GM12872 (cell line): ENCODE data around the gene CEP41.

Experiments used
- TF ChIP-seq, protein P1 (sequence below): IDR thresholded peaks from 3 replicates; pipeline ENCODE4 v1.5.1; 2011; ENCODE audit warnings: low read depth, mild to moderate bottlenecking, low read length, moderate library complexity; ENCODE audit not compliant: insufficient read depth

CEP41 gene

DNA sequence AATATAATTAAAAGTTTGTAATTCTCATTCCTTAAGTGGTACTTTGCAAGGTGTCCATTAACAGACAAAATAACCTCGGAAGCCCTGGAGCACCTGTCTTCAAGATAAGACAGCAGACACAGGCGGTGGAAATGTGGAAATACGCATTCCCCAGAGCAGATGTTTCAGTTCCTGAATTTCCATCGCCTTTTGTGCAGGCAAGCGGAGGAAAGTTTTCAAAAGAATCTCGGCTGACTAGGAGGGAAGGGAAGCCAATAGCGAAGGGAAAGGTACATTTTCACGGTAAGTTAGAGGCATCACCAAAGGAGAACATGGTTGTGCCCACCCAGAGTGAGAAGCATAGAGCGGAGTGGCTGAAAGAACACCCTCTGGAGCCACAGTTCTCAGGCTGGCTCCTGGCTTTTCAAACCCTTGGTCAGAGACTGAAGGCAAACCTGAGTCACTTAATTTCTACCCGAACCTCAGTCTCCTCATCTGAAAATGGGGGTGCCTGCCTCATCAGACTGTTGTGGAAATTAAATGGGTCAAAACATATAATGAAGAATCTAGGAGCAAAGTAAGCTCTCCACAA, 46.9 kb downstream of the CEP41 start:
- TF ChIP-seq, protein P1, sequence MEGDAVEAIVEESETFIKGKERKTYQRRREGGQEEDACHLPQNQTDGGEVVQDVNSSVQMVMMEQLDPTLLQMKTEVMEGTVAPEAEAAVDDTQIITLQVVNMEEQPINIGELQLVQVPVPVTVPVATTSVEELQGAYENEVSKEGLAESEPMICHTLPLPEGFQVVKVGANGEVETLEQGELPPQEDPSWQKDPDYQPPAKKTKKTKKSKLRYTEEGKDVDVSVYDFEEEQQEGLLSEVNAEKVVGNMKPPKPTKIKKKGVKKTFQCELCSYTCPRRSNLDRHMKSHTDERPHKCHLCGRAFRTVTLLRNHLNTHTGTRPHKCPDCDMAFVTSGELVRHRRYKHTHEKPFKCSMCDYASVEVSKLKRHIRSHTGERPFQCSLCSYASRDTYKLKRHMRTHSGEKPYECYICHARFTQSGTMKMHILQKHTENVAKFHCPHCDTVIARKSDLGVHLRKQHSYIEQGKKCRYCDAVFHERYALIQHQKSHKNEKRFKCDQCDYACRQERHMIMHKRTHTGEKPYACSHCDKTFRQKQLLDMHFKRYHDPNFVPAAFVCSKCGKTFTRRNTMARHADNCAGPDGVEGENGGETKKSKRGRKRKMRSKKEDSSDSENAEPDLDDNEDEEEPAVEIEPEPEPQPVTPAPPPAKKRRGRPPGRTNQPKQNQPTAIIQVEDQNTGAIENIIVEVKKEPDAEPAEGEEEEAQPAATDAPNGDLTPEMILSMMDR = no peak

DNA sequence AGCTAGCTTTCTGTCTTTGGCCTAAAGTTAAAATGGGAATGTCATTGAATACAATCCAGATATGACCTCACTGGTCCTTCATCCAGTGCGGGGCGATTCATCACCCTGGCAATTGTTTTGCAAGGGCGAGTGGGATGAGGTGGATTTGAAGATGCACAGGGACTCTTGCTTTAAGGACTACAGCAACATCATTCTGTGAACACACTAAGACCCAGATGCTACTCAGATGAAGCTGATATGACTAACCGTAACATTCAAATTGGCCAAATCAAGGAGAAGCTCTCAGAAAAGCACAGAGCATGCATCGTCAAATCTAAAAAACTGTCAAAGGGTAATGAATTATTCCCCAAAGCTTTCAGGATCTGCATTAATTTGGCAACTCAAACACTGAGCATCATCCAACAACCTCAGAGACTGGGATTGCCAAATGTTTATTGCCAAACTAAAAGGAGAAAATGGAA, 47.7 kb downstream of the CEP41 start:
- TF ChIP-seq, protein P1 = no peak

DNA sequence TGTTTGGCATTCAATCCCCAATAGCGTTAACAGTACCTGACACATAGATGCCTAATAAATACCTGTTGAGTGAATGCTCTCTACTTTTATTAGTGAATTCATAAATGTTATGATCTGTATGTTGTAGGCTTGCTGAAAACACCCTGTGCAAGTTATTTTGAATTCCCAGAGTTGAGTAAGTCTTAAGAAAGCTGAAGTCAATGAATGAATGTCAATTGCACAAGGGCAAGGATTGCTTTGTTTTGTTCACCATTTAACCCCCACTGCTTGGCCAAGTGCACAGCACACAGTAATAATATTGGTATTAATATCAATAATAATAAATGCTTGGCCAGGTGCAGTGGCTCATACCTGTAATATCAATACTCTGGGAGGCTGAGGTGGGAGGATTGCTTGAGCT, 50.3 kb downstream of the CEP41 start:
- TF ChIP-seq, protein P1 = no peak

DNA sequence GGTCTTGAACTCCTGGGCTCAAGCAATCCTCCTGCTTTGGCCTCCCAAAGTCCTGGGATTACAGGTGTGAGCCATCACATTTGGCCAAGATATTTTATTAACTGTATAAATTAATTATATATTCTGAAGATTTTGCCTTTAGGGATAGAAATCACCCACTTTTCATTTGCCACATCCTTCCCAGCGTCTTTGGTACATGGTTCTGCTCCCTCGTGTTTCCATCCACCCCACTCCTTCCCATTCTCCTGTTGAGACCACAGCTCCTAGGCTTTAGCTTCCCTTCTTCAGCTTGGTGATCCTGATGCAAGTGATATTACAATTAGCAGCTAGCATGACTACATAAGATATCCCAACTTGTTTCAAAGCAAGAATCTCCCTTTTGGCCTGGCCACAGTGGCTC, 52.1 kb downstream of the CEP41 start:
- TF ChIP-seq, protein P1 = no peak

DNA sequence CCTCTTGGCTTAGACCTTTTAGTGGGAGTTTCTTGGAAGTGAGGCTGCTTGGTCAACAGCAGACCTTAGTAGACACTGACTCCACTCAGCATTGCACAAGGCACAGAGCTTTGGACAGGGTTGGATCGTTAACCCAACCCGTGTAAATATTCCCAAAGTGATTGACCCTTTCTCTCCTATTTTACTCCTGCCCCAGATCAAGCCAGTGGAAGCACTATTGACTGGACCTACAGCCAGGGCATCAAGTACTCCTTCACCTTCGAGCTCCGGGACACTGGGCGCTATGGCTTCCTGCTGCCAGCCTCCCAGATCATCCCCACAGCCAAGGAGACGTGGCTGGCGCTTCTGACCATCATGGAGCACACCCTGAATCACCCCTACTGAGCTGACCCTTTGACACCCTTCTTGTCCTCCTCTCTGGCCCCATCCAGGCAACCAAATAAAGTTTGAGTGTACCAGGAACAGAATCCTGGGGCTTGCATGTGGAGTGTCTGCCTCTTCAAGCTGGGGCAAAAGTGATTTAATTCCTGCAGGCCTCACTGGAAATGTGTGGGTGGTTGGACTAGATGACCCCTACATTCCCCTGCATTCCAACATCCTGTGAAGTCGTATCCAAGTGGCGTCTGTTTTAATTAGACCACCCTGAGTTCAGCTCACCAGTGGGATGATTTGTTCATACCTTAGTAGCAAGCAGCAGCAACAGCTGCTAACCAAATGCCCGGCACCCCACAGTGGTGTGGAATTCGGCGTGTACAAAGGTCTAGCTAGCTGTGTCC, 53.0 kb downstream of the CEP41 start:
- TF ChIP-seq, protein P1 = no peak

DNA sequence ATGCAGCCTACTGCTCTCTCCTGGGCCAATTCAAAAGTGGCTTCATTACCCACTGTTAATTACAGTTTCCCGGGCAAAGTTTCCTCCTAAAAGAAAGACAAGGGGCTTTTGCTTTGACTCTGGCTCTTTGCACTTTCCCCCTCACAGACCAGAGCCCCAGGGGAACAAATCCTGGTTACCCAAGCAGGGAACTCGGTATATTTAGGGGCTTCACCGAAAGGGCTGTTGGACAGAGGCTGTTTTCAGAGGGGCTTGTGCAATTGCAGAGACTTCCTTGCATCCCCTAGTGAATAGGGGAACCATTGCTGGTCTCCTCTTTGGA, 53.5 kb downstream of the CEP41 start:
- TF ChIP-seq, protein P1 = no peak

DNA sequence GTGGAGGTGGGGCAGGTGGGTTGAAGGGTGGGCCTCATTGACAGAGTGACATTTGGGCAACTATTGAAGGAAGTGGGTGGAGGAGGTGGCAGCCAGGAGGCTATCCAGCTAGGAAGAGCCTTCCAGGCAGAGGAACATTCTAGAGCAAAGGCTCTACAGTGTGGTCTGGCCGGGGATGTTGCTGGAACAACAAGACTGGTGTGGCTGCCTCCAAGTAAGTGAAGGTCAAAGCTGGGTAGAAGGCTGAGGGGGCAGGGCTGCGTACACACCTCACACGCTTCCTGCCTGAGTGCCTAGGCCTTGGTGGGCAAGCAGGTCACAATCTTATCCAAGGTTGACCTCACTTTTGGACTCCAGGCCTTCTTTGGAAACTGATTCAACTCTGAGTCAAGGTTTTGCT, 53.9 kb downstream of the CEP41 start:
- TF ChIP-seq, protein P1 = no peak
